Measurements from ENCODE around the gene GRK1.

The GRK1 gene

DNA sequence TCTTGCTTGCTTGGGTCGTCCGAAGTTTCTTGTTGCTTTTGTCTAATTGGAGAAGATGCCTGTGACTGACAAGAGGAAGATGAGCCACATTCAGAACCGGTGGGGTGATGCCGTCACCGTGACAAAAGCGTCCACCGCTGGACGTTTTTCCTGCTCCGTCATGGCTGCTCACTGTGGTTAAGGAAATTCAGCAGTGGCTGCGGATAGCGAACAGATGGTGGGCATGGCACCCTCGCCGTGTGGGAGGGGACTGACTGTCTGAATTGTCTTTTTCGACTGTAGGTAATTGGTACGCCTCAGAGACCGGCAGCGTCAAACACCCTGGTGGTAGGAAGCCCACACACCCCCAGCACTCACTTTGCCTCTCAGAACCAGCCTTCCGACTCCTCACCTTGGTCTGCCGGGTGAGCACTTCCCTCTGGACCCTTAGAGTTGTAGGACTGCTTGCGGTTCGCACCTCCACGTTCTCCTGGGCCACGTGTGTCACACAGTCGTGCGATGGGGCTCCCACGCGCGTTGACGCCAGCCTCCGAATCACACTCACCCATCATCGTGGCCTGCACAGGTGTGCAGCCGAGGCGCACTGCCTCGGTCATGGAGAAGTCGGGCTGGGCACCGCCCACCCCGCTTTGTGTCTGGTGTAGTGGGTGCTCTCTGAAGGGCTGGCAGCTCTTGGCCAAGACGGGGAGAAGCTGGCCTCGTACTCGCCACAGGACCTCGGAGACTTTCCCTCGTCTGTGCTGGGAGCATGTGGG, 35.5 kb upstream of the GRK1 start:
- in situ Hi-C loops (cut with MboI; ENCODE audit: low pct_unique_long_range_greater_than_20kb, low sequenced_read_pairs) = no loop called here
- no peak for DNase-seq

DNA sequence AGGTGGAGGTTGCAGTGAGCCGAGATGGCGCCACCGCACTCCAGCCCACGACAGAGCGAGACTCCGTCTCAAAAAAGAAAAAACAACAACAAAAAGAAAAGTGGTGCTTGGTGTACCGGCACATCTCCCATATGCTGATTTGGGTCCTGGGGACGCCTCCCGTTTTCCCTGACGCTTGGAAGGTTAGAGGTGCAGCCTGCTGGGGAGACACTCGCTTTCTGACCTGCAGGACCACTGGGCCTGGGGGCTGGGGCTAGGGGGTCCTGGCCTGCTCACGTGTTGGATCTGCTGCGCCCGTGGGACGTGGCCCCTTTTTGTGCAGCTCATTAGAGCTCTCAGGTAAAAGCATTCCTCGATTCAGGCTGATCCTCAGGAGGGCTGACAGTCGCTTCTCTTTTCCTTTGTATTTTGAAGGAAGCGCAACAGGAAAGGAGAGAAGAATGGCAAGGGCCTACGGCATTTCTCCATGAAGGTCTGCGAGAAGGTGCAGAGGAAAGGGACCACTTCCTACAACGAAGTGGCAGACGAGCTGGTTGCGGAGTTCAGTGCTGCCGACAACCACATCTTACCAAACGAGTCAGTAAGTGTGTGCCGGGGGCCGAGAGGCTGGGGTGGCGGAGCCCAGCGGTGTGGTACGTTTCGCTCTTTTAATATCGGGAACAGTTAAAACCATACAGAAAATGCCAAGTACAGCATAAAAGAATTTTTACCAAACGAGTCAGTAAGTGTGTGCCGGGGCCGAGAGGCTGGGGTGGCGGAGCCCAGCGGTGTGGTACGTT, 34.1 kb upstream of the GRK1 start:
- DNase-seq = no peak
- in situ Hi-C loops (cut with MboI; ENCODE audit: low pct_unique_long_range_greater_than_20kb, low sequenced_read_pairs) = no loop called here

DNA sequence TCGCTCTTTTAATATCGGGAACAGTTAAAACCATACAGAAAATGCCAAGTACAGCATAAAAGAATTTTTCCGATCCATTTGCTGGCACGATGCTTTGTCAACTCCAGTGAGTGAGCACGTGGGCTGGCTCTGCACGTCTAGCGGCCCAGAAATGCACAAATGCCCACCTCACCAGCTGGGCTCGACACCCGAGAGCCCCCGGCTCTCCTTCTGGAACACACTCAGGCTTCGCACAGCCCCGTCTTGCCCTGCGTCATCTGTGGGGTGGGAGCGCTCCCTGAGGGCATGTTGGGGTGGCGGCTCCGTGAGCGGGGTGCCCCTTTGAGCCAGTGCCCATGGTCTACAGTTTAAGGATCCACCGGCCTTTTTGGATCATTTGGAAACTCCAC, 33.5 kb upstream of the GRK1 start:
- in situ Hi-C loops (cut with MboI; ENCODE audit: low pct_unique_long_range_greater_than_20kb, low sequenced_read_pairs) = no loop called here
- no peak for DNase-seq

DNA sequence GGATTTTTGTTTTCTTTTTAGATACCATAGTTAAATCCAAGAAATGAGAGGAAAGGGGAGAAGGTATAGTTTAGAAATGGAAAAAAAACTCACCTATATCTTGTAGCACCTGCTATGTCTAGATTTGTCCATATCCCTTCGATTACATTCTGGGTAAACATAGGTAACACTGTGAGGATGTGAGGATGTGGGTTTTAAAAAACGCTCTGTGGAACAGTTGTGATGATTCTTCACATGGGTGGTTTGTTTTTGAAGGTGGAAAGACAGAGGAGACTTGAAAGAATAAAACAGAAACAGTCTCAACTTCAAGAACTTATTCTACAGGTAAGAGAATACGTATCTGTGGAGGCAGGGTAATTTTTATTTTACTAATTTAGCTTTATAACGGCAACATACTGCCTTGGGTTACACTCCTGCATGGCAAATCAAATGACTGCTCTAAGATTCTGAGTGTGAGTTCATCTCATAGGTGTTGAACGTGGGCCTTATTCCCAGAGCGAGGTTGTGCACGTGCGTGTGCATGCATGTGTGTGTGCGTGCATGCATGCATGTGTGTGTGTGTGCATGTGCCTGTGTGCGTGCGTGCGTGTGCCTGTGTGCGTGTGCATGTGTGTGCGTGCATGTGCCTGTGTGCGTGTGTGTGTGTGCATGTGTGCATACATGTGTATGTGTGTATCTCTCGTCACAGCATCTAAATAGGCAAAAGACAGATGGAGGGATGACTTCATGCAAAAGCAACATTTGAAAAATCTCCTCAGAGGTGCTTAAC, 32.6 kb upstream of the GRK1 start:
- in situ Hi-C loops (cut with MboI; ENCODE audit: low pct_unique_long_range_greater_than_20kb, low sequenced_read_pairs) = no loop called here
- no peak for DNase-seq

DNA sequence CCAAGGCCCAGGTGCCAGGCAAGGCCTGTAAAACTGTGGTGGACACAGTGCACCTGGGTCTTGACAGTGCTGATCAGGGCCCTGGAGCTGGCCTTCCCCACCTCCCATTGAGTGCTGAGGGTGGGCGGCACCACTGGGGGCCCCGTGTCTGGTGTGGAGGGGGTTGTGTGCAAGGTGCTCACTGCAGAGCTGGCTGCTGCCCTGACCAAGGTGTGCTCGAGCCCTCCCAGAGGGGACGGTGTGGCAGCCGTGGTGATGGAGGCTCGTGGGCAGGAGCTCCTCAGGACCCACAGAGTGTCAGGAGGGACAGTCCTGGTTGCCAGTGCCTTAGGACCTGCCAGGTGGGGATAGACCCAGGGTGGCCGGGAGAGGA, 32.0 kb upstream of the GRK1 start:
- no peak for DNase-seq
- in situ Hi-C loops (cut with MboI; ENCODE audit: low pct_unique_long_range_greater_than_20kb, low sequenced_read_pairs) = no loop called here

DNA sequence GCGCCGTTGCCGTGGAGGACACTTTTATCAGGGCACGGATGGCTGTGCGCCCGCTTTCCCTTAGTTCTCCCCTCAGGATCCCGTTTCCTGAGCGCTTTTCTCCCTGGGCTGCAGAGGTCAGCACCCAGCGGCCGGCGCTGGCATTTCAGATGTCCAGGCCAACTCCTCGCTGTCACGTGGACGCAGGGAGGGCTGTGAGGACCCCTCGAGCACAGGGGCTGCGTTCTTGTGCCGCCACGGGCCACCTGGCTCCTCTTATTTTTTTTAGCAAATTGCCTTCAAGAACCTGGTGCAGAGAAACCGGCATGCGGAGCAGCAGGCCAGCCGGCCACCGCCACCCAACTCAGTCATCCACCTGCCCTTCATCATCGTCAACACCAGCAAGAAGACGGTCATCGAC, 31.3 kb upstream of the GRK1 start:
- in situ Hi-C loops (cut with MboI; ENCODE audit: low pct_unique_long_range_greater_than_20kb, low sequenced_read_pairs) = no loop called here
- no peak for DNase-seq

DNA sequence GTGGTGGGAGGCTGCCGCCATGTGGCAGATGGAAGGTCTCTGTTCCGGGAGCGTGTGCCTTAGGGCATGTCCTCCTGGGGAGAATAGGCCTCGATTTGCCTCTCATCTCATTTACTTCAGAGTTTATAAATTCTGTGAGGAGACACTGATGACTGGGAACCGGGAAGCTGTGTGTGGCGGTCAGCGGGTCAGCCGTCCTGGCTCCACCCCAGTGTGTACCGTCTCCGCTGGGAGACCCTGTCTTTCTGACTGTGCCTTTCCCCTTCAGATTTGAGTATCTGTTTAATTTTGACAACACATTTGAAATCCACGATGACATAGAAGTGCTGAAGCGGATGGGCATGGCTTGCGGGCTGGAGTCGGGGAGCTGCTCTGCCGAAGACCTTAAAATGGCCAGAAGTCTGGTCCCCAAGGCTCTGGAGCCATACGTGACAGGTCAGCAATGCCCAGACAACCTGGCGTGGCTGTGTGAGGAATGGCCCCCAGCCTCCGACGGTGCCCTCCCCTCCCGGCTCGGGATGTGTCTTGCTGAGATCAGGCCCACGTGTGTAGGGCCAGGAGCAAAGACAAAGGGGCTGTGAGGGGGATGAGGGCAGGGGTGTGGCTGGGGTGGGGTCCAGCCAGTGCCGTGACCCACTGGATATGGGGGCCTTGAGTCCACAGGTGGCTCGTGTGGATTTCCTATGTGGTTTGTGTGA, 30.6 kb upstream of the GRK1 start:
- in situ Hi-C loops (cut with MboI; ENCODE audit: low pct_unique_long_range_greater_than_20kb, low sequenced_read_pairs) = no loop called here
- DNase-seq = no peak

DNA sequence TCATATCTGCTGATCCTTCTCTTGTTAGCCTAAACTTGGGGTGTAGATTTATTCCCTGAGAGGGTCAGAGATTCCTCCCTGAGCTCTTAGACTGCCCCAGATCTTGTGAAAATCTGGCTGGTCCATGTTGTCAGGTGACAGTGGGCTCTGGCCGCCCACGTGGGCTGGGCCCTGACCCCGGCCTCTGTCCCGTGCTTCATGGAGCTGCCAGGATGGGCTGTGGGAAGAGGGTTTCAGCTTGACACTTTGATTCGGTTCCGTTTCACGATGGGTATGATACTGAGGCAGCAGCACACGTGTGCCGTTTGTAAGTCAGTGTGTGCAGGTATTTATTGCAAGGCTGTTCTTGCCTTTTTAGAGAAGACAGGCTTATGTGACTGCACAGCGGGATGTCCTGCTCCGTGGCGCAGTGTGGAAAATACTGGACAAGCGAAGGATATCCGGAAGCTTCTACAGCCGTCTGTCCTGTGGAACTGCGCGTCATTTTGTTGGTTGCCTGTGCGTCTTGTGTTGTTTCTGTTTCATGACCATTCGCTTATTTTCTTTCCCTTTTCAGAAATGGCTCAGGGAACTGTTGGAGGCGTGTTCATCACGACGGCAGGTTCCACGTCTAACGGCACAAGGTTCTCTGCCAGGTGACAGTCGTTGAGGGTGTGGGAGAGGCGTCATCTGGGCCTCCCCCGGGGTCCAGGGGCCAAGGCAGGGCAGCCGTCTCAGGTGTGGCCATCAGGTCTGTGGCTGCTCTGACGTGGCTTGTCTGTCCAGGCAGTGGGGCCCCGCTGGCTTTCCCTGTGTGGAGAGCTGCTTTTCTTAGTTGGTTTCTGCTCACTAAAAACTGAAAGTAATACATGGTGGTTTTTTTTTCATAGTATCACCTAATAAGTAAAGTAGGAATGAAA, 29.5 kb upstream of the GRK1 start:
- in situ Hi-C loops (cut with MboI; ENCODE audit: low pct_unique_long_range_greater_than_20kb, low sequenced_read_pairs) = no loop called here
- no peak for DNase-seq

DNA sequence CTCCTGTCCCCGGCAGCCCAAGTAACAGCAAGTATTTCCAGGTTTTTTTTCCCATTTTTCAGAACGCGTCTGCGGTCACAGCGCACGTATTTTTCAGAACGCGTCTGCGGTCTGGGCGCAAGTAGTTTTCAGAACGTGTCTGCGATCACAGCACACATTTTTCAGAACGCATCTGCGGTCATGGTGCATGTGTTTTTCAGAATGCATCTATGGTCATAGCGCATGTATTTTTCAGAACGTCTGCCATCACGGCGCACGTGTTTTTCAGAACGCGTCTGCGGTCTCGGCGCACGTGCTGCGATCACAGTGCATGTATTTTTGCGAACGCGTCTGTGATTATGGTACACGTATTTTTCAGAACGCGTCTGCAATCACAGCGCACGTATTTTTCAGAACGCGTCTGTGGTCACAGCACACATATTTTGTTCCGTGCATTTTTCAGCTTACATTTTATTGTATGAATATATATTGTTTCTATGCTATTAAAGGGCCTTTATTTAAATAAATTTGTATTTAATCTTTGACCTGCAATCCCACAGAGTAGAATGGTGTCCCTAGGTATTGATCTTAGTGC, 28.8 kb upstream of the GRK1 start:
- in situ Hi-C loops (cut with MboI; ENCODE audit: low pct_unique_long_range_greater_than_20kb, low sequenced_read_pairs) = no loop called here
- no peak for DNase-seq

DNA sequence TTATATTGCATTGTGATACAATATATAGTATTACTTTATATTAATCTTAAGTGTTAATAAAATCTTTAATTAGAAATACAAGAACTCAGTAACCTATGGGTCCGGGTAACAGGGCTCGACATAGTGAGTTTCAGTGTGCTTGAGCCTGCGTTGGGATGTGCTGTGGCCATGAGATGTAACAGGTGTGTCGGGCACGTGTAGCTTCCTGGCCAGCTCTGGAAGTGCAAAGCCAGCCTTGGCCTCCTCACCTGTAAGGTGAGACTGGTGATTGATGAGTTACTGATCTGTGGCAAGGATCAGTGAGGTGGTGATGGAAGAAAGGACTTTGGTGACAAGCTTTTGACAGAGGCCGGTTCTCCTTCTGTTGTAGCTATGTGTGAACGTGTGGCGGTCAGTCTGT, 28.2 kb upstream of the GRK1 start:
- in situ Hi-C loops (cut with MboI; ENCODE audit: low pct_unique_long_range_greater_than_20kb, low sequenced_read_pairs) = no loop called here
- no peak for DNase-seq

DNA sequence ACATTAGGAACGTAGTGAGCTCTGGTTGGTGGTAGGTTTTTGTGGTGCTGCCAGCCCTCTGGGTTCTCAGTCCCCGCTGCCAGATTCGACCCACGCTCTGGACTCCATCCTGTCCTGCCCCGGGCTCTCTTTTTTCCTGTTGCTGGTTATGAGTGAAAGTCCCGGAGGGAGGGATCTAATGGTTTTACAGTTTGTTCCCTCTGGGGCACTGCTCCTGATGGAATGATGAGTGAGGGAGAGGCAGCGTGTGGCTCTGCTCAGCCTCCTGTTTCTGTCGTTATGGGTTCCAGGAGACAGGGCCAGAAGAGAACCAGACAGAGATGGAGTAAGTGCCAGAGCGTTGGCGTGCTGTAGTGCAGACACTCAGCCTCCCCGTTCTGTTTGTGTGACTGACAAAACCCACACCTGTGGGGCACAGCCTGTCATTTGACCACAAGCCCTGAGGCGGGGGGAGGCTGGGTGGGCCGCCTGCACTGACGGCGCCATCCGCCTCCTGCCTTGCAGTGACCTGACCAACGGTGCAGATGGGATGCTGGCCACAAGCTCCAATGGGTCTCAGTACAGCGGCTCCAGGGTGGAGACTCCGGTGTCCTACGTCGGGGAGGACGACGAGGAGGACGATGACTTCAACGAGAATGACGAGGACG, 27.3 kb upstream of the GRK1 start:
- in situ Hi-C loops (cut with MboI; ENCODE audit: low pct_unique_long_range_greater_than_20kb, low sequenced_read_pairs) = no loop called here
- no peak for DNase-seq

DNA sequence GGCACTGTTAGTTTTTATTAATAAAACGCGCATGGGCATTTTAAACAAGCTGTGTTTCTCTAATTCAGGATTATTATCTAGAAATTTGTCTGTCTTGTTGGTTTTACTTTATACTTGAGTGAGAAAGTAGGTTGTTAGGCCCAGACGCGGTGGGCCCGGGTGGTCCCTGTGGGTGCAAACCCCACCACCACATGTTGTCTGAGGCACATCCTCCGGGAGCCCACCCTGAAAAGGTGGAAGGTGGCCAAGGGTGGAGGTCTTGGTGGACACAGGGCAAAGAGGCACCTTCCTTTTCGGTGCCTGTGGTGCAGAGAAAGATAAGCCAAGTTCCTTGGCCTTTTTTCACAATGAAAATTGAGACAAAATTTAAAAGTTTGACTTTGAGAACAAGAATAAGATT, 25.6 kb upstream of the GRK1 start:
- in situ Hi-C loops (cut with MboI; ENCODE audit: low pct_unique_long_range_greater_than_20kb, low sequenced_read_pairs) = no loop called here
- no peak for DNase-seq

DNA sequence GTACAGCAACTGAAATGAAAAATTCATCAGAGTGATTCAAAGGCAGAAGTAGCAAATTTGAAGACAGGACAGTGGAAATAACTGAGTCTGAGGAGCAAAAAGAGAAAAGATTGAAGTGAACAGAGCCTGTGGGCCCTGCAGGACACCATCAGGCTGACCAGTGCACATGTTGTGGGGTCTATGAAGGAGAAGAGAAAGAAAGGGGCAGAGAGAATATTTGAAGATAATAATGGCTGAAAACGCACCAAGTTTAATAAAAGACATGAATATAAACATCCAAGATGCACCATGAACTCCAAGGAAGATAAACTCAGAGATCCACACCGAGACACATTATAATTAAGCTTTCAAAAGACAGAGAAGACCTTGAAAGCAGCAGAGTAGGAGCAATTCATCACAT, 24.5 kb upstream of the GRK1 start:
- in situ Hi-C loops (cut with MboI; ENCODE audit: low pct_unique_long_range_greater_than_20kb, low sequenced_read_pairs) = no loop called here

DNA sequence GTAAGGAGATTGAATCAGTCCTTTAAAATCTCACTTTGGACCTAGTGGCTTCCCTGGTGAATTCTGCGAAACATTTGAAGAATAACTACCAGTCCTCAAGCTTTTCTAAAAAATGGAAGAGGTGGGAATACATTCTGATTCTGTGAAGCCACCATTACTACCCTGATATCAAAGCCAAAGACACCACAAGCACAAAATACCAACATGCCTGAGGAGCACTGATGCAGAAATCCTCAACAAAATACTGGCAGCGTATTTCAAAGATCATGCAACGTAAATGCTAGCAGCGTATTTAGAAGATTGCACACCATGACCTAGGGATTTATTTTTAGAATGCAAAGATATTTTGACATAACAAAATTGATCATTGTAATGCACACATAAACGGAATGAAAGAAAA, 23.4 kb upstream of the GRK1 start:
- in situ Hi-C loops (cut with MboI; ENCODE audit: low pct_unique_long_range_greater_than_20kb, low sequenced_read_pairs) = no loop called here
- no peak for DNase-seq

More for the DNA sequence above, 24.5 kb upstream of the GRK1 start:
- DNase-seq = no peak

DNA sequence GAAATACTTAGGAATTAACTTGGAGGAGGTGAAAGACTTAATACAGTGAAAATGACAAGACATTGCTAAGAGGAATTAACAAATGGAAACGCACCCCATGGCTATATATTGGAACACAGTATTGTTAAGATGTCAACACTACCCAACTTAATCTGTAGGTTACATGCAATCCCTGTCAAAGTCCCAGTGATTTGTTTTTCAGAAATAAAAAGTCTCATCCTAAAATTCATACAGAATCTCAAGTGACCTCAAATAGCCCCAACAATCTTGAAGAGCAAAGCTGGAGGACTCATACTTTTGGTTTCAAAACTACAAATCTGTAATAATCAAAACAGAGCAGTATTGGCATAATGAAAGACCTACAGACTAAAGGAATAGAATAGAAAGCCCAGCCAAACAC, 22.2 kb upstream of the GRK1 start:
- in situ Hi-C loops (cut with MboI; ENCODE audit: low pct_unique_long_range_greater_than_20kb, low sequenced_read_pairs) = no loop called here
- no peak for DNase-seq

DNA sequence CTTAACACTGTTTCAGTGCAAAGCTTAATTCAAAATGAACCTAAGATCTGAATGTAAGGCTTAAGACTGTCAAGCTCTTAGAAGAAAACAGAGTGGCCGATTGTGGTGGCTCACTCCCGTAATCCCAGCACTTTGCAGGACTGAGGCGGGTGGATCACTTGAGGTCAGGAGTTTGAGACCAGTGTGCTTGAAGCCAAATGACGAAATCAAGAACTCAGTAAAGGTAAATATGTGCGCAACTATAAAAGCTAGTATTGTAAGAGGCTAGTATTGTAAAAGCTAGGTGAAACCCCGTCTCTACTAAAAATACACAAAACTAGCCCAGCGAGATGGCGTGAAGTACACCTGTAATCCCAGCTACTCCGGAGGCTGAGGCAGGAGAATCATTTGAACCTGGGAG, 21.7 kb upstream of the GRK1 start:
- in situ Hi-C loops (cut with MboI; ENCODE audit: low pct_unique_long_range_greater_than_20kb, low sequenced_read_pairs) = no loop called here
- no peak for DNase-seq

DNA sequence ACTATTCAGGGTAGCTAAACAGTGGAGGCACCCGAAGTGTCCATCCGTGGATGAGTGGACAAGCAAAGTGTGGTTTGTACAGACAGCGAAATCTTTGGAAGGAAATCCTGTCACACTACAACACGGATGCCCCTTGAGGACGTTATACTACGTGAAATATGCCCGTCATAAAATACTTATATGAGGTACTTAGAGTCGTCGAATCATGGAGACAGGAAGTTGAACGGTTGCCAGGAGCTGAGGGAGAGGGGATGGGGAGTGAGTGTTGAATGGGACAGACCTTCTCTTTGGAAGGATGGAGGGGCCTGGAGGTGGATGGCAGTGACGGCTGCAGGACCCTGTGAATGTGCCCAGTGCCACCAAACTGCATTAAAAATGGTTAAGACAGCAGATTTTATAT, 20.6 kb upstream of the GRK1 start:
- DNase-seq = no peak
- in situ Hi-C loops (cut with MboI; ENCODE audit: low pct_unique_long_range_greater_than_20kb, low sequenced_read_pairs) = no loop called here

DNA sequence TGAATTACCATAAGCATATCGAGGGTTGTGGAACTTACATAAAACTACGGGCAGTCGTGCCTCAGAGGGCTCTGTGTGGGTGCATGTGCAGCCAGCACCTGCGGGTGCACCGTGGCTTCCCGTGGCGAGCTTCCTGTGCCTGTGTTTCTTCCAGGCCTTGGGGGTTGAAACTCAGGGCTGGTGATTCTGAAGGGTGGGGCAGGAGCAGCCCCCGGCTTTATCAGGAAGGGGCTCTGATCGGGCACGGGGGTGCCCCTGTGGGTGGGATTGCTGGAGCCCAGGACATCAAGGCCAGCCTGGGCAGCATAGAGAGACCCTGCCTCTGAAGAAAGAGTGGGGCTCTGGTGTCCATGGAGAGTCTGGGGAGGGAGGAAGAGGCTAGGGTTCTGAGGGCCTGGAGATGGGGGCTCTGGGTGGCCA, 20.1 kb upstream of the GRK1 start:
- DNase-seq = no peak

More for the DNA sequence above, 20.1 kb upstream of the GRK1 start:
- in situ Hi-C loops (cut with MboI; ENCODE audit: low pct_unique_long_range_greater_than_20kb, low sequenced_read_pairs) = no loop called here
